Measurements from ENCODE around the gene WEE2. TPM values are rescaled to one million over a fixed set of nuclear protein-coding genes. Genes with fewer than 3 reads are reported as not detected.

The WEE2 gene
- total RNA-seq, 1 donor from 2014 or later = 0.36 TPM

DNA sequence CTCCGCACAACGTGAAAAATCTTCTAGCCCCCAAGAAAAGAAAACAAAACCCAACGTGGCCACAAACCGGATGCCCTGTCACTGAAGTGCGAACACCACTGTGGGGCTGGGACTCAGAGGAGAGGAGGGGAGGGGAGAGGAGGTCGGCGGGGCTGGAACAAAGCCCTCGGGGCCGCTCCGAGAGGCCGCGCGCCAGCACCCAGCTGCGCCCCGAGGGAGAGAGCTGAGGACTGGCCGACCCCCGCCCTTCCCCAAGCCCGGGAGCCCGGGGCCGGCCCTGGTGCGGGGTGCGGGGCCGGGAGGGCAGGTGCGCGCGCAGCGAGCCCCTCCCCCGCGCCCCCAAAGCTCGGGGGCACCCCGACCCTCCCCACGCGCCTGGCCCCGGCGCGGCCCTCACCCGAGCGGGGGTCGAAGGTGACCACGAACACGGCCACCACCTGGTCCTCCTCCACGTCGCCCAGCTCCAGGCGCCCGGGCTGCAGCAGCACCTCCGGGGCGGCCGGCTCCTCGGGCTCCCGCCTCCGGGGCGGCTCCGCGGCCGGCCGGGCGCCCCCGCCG is 6.6 kb upstream of the WEE2 start:
- Mint-ChIP-seq H3K36me3 (ENCODE audit: insufficient read depth) (no peaks in the 10 kb centered on the region), H3K4me1 (ENCODE audit: low read depth) (peaks cover 54% of the 10 kb centered on the region), H3K9me3 (ENCODE audit: low read depth) (no peaks in the 10 kb centered on the region), H3K27ac (no peak overlapping the region), H3K27me3 (no peaks in the 10 kb centered on the region), H3K4me3 (ENCODE audit: low read depth) (peak overlapping the region; percentile 85)
- peak; percentile 44 for DNase-seq (ENCODE audit: low spot score, unreplicated experiment)
- TF ChIP-seq, protein P1, sequence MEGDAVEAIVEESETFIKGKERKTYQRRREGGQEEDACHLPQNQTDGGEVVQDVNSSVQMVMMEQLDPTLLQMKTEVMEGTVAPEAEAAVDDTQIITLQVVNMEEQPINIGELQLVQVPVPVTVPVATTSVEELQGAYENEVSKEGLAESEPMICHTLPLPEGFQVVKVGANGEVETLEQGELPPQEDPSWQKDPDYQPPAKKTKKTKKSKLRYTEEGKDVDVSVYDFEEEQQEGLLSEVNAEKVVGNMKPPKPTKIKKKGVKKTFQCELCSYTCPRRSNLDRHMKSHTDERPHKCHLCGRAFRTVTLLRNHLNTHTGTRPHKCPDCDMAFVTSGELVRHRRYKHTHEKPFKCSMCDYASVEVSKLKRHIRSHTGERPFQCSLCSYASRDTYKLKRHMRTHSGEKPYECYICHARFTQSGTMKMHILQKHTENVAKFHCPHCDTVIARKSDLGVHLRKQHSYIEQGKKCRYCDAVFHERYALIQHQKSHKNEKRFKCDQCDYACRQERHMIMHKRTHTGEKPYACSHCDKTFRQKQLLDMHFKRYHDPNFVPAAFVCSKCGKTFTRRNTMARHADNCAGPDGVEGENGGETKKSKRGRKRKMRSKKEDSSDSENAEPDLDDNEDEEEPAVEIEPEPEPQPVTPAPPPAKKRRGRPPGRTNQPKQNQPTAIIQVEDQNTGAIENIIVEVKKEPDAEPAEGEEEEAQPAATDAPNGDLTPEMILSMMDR (IDR thresholded peaks at IDR 0.05; ENCODE audit: unreplicated experiment) = no peak

DNA sequence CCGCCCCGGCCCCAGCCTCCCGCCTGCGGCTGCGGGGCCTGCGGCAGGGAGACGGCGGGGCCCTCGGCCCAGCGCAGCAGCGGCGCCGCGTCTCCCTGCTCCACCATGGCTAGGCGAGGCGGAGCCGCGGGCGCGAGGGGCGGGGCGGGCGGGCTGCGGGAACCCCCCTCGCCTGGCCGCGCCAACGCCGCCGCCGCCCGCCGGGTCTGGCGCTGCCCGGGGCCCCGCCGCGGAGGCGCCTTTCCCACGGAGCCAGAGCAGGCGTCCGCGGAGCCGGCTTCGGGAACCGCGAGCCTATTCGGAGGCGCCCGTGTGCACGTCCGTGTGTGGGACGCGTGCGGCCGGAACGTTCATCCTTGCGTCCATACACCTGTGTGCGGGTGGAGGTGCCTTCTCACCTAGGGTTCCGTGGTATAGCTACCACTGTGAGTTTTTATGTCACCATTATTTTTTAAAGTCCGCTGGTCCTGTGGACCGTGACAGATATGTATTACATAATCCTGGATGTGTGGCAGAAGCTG is 6.0 kb upstream of the WEE2 start, which contains the start of gene DENND11:
TSS of gene DENND11 (minus strand) at position 120 of the 521 bp plus-strand sequence. CDS start at position 107, 13 bp downstream.
- Mint-ChIP-seq H3K27me3 (no peaks in the 10 kb centered on the region), H3K4me1 (ENCODE audit: low read depth) (peaks cover 58% of the 10 kb centered on the region), H3K27ac (peak within 1 kb of the TSS; percentile 75), H3K4me3 (ENCODE audit: low read depth) (peak within 1 kb of the TSS; percentile 85), H3K36me3 (ENCODE audit: insufficient read depth) (no peaks in the 10 kb centered on the region), H3K9me3 (ENCODE audit: low read depth) (no peaks in the 10 kb centered on the region)
- TF ChIP-seq, protein P1 (IDR thresholded peaks at IDR 0.05; ENCODE audit: unreplicated experiment) = no peak
- peak; percentile 42 for DNase-seq (ENCODE audit: low spot score, unreplicated experiment)

DNA sequence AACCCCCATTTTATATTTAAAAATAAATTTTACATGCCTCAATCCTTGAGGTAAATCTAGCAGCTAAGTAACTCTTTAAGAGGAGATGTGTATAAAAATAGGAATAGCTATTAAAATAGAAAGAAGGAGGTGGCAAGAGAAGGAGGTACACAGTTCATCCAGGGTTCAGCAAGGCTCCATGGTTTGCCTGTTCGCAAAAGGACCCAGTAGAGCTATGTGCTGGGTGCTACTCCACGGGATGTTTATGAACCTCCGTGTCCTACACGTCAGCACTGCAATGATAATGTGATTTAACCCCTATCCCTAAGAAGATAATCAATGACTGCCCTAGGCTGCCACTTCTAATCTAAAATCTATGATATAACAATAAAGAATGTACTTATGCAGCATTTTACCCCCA is 5.3 kb upstream of the WEE2 start:
- H3K4me1 Mint-ChIP-seq (ENCODE audit: low read depth) = peaks cover 65% of the 10 kb centered on the region

DNA sequence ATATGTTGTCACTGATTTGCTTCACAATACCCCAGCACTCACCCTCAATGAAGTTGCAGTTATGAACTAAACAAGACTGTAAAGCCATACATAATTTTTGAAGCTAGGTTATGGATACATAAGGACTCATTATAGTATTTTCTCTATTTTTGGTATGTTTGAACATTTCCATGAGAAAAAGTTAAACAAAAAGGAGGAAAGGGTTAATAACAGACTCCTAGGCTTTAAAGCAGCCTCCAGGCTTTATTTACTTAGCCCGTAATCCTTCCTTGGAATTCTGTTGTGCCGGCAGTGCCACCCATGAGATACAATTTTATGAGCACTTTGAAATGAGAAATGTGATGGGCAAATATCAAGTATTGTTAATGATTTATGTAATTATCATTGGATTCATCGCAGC is 4.0 kb upstream of the WEE2 start:
- DNase-seq (ENCODE audit: low spot score, unreplicated experiment) = no peak
- TF ChIP-seq, protein P1 (IDR thresholded peaks at IDR 0.05; ENCODE audit: unreplicated experiment) = no peak
- Mint-ChIP-seq H3K36me3 (ENCODE audit: insufficient read depth) (no peaks in the 10 kb centered on the region), H3K4me3 (ENCODE audit: low read depth) (no peak overlapping the region), H3K9me3 (ENCODE audit: low read depth) (no peaks in the 10 kb centered on the region), H3K27me3 (no peaks in the 10 kb centered on the region), H3K27ac (no peak overlapping the region), H3K4me1 (ENCODE audit: low read depth) (peaks cover 74% of the 10 kb centered on the region)

More for the DNA sequence above, 5.3 kb upstream of the WEE2 start:
- Mint-ChIP-seq H3K27me3 (no peaks in the 10 kb centered on the region), H3K9me3 (ENCODE audit: low read depth) (no peaks in the 10 kb centered on the region), H3K27ac (no peak overlapping the region), H3K36me3 (ENCODE audit: insufficient read depth) (no peaks in the 10 kb centered on the region), H3K4me3 (ENCODE audit: low read depth) (peak overlapping the region; percentile 75)
- DNase-seq (ENCODE audit: low spot score, unreplicated experiment) = no peak
- TF ChIP-seq, protein P1 (IDR thresholded peaks at IDR 0.05; ENCODE audit: unreplicated experiment) = no peak

DNA sequence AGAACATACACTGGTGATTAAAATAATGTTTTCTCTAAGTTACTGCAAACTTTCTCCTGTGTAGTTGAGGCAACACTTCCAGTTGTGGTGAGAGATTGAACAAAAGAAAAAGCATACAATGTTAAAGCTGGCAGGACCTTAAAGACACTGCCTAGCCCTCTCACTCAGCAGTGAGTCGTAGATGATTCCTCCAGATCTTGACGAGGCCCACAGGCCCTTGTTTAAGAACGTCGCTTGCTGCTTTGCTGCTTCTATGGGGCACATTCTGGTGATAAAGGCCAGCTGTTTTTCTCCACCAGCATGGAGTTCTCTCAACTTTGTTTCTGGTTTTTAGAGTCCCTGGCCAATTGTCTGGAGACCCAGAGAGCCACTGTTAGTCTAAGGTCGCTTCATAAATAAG is 3.4 kb upstream of the WEE2 start:
- DNase-seq (ENCODE audit: low spot score, unreplicated experiment) = no peak
- Mint-ChIP-seq H3K27ac (peak overlapping the region; percentile 38), H3K4me3 (ENCODE audit: low read depth) (no peak overlapping the region), H3K36me3 (ENCODE audit: insufficient read depth) (no peaks in the 10 kb centered on the region), H3K9me3 (ENCODE audit: low read depth) (no peaks in the 10 kb centered on the region), H3K4me1 (ENCODE audit: low read depth) (peaks cover 75% of the 10 kb centered on the region), H3K27me3 (no peaks in the 10 kb centered on the region)
- TF ChIP-seq, protein P1 (IDR thresholded peaks at IDR 0.05; ENCODE audit: unreplicated experiment) = no peak
